HepG2 (cell line): ENCODE measurements around the gene CCDC85C. TPM values are rescaled to one million over a fixed set of nuclear protein-coding genes. Genes with fewer than 3 reads are reported as not detected.
A peak's percentile ranks its signal among the peaks of the same experiment; 100 is the strongest.

Source experiments
- AGO2 ChIP-seq: fragments of 200-400 bp; formaldehyde crosslinking; optimal IDR thresholded peaks from 2 replicates; pipeline ENCODE3; 2017; ENCODE audit warnings: mild to moderate bottlenecking, low read depth, low read length, moderate library complexity
- EED ChIP-seq: sonication (generic); formaldehyde crosslinking; IDR thresholded peaks from 2 replicates; pipeline ENCODE4 v1.5.0; 2020; ENCODE audit warnings: mild to moderate bottlenecking, missing genetic modification reagents
- ESRRA ChIP-seq: sonication (generic); formaldehyde crosslinking; IDR thresholded peaks from 2 replicates; pipeline ENCODE4 v1.5.1; 2020; ENCODE audit warnings: mild to moderate bottlenecking, low read depth, missing genetic modification reagents
- FUBP1 ChIP-seq: sonication (generic); formaldehyde crosslinking; IDR thresholded peaks from 2 replicates; pipeline ENCODE4 v1.5.1; 2020; ENCODE audit warnings: missing genetic modification reagents, mild to moderate bottlenecking, borderline replicate concordance
- GTF3A ChIP-seq: sonication (generic); formaldehyde crosslinking; conservative IDR thresholded peaks from 2 replicates; pipeline ENCODE4 v1.4.0; 2020; ENCODE audit warnings: mild to moderate bottlenecking, missing genetic modification reagents
- HDAC2 ChIP-seq: sonication (generic); formaldehyde crosslinking; IDR thresholded peaks from 2 replicates; pipeline ENCODE4 v1.4.0; 2020; ENCODE audit warnings: missing genetic modification reagents
- JDP2 ChIP-seq: sonication (generic); formaldehyde crosslinking; IDR thresholded peaks from 2 replicates; pipeline ENCODE4 v1.8.1; 2022; ENCODE audit warnings: missing genetic modification reagents, borderline replicate concordance
- NR2F1 ChIP-seq, 2 experiments: fragments of 450-650 bp in 1 of 2; formaldehyde crosslinking in 1 of 2; IDR thresholded peaks; 2 replicates each; pipeline versions ENCODE4 v1.5.0 to v1.6.1; 2016 to 2020; ENCODE audit warnings: mild to moderate bottlenecking in 1 of 2, missing compliant biosample characterization in 1 of 2, missing genetic modification reagents in 1 of 2, moderate library complexity in 1 of 2
- POLR2G ChIP-seq: fragments of 200-400 bp; formaldehyde crosslinking; IDR thresholded peaks from 2 replicates; pipeline ENCODE4 v1.6.1; 2018; ENCODE audit warnings: mild to moderate bottlenecking, low read depth, low read length, moderate library complexity
- RBM22 ChIP-seq: fragments of 200-400 bp; formaldehyde crosslinking; optimal IDR thresholded peaks from 2 replicates; pipeline ENCODE3; 2017; ENCODE audit warnings: mild to moderate bottlenecking, low read length, moderate library complexity
- SNRNP70 ChIP-seq: fragments of 200-400 bp; formaldehyde crosslinking; IDR thresholded peaks from 2 replicates; pipeline ENCODE4 v1.6.1; 2017; ENCODE audit warnings: mild to moderate bottlenecking, low read depth, low read length, moderate library complexity
- SP2 ChIP-seq: sonication (generic); formaldehyde crosslinking; IDR thresholded peaks from 2 replicates; pipeline ENCODE4 v1.5.1; 2020; ENCODE audit warnings: mild to moderate bottlenecking, missing genetic modification reagents
- ZNF12 ChIP-seq: sonication (generic); formaldehyde crosslinking; IDR thresholded peaks from 2 replicates; pipeline ENCODE4 v1.5.0; 2020; ENCODE audit warnings: missing genetic modification reagents
- ZNF432 ChIP-seq: sonication (generic); formaldehyde crosslinking; IDR thresholded peaks from 2 replicates; pipeline ENCODE4 v1.5.0; 2020; ENCODE audit warnings: missing genetic modification reagents, mild to moderate bottlenecking, borderline replicate concordance
- ZNF468 ChIP-seq: sonication (generic); formaldehyde crosslinking; IDR thresholded peaks from 2 replicates; pipeline ENCODE4 v1.8.0; 2022; ENCODE audit warnings: mild to moderate bottlenecking, moderate library complexity, missing genetic modification reagents
- ZNF501 ChIP-seq: sonication (generic); formaldehyde crosslinking; IDR thresholded peaks from 2 replicates; pipeline ENCODE4 v1.5.1; 2020; ENCODE audit warnings: mild to moderate bottlenecking, moderate library complexity, missing genetic modification reagents
- ZNF614 ChIP-seq: IDR thresholded peaks from 2 replicates; pipeline ENCODE4 v1.6.1; 2018; ENCODE audit warnings: missing biosample characterization, missing genetic modification reagents, inconsistent platforms, borderline replicate concordance
- ZNF737 ChIP-seq: sonication (generic); formaldehyde crosslinking; IDR thresholded peaks from 2 replicates; pipeline ENCODE4 v1.5.0; 2020; ENCODE audit warnings: missing genetic modification reagents, mild to moderate bottlenecking, borderline replicate concordance
- ZSCAN29 ChIP-seq: sonication (generic); formaldehyde crosslinking; conservative IDR thresholded peaks from 2 replicates; pipeline ENCODE4 v1.4.0; 2020; ENCODE audit warnings: mild to moderate bottlenecking, missing genetic modification reagents
- polyA plus RNA-seq, 8 experiments: library from polyadenylated mRNA; depleted of rRNA in 3 of 8; stranded (reverse) in 7 of 8; unstranded in 1 of 8; fragments of >200 nt; fragmentation: Illumina TruSeq in 4 of 8; extraction: Trizol in 4 of 8; gene quantifications; 2 replicates each; pipeline versions ENCODE4 v1.2.1 to v1.2.3, GENCODE V29; 2011 to 2016; ENCODE audit warnings: low read depth in 4 of 8, missing spikeins in 1 of 8, mixed read lengths in 1 of 8; ENCODE audit not compliant: insufficient read depth in 1 of 8
- total RNA-seq, 5 experiments: library from RNA; depleted of rRNA; stranded (reverse); fragments of >200 nt; fragmentation: Illumina TruSeq; extraction: Trizol; gene quantifications; 2 replicates each; pipeline ENCODE4 v1.2.3, GENCODE V29; 2016; ENCODE audit warnings: low read depth in 1 of 5
- TF ChIP-seq, protein P1 (sequence below): sonication (generic); formaldehyde crosslinking; IDR thresholded peaks from 2 replicates; pipeline ENCODE4 v1.5.0; 2020; ENCODE audit warnings: missing genetic modification reagents
- TF ChIP-seq, protein P2 (sequence below): sonication (generic); formaldehyde crosslinking; IDR thresholded peaks from 2 replicates; pipeline ENCODE4 v1.9.0; 2021; ENCODE audit warnings: missing genetic modification reagents, mild to moderate bottlenecking, borderline replicate concordance

The CCDC85C gene
- total and polyA plus RNA-seq, 2 of the 13 experiments (the other 11 are each of a cell fraction or from before 2014, with no cell fraction given) = 18.8 to 43.8 TPM

DNA sequence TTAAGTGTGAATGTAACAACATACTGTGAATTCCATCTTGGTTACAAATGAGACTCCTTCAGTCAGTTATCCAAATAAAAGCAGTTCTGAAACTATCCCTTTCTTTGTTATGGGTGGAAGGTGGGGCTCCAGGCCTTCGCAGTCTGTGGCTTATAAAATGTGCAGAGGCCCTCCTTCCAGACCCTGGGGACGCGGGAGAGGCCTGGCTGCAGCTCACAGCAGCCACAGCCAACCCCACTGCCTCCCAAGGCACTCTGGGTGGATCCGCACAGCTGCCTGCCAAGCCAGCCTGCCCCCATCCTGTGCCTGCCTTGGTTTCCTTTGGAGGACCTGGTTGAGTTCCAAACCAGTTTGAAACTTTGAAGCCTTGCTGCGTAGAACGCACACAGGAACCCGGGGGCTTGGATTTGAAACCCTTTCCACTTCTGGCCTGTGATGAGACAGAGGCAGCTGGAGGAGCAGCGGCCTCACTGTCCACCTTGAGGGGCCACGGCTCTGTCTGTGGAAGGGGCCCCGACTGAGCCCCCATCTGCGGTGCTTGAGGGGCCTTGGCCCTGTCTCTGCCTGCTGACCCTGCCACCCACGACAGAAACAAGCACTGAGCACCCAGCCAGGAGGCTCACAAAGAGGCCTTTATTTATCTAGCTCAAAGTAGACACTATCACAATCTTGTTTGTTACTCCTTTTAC is 92.4 kb downstream of the CCDC85C start (continued):
- TF ChIP-seq ZSCAN29 (CRISPR knock-in tag) (no peak), ESRRA (CRISPR knock-in tag) (no peak), FUBP1 (no peak), SNRNP70 (no peak), SP2 (CRISPR knock-in tag) (no peak), EED (CRISPR knock-in tag) (no peak), POLR2G (peak; percentile 14; the same call in 1 of the 2 replicates), JDP2 (CRISPR knock-in tag) (no peak), ZNF501 (no peak), ZNF468 (CRISPR knock-in tag) (no peak), NR2F1 (CRISPR knock-in tag; IDR thresholded peaks at IDR 0.05) (no peak), HDAC2 (CRISPR knock-in tag) (no peak), ZNF432 (CRISPR knock-in tag) (no peak), ZNF737 (CRISPR knock-in tag) (no peak), ZNF12 (CRISPR knock-in tag) (no peak), AGO2 (peak; percentile 51), GTF3A (CRISPR knock-in tag) (no peak), RBM22 (peak; percentile 91), ZNF614 (CRISPR knock-in tag) (no peak)
- TF ChIP-seq, protein P1, sequence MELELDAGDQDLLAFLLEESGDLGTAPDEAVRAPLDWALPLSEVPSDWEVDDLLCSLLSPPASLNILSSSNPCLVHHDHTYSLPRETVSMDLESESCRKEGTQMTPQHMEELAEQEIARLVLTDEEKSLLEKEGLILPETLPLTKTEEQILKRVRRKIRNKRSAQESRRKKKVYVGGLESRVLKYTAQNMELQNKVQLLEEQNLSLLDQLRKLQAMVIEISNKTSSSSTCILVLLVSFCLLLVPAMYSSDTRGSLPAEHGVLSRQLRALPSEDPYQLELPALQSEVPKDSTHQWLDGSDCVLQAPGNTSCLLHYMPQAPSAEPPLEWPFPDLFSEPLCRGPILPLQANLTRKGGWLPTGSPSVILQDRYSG (CRISPR knock-in tag) = no peak
- TF ChIP-seq, protein P2, sequence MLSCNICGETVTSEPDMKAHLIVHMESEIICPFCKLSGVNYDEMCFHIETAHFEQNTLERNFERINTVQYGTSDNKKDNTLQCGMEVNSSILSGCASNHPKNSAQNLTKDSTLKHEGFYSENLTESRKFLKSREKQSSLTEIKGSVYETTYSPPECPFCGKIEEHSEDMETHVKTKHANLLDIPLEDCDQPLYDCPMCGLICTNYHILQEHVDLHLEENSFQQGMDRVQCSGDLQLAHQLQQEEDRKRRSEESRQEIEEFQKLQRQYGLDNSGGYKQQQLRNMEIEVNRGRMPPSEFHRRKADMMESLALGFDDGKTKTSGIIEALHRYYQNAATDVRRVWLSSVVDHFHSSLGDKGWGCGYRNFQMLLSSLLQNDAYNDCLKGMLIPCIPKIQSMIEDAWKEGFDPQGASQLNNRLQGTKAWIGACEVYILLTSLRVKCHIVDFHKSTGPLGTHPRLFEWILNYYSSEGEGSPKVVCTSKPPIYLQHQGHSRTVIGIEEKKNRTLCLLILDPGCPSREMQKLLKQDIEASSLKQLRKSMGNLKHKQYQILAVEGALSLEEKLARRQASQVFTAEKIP (CRISPR knock-in tag) = no peak
